ENCODE measurements around the gene DIDO1.
"Not testable (repeated sequence)": the region's sequence is repeated elsewhere in the genome, so short reads cannot be mapped to it uniquely, and the experiment has no call there.

DIDO1 gene

DNA sequence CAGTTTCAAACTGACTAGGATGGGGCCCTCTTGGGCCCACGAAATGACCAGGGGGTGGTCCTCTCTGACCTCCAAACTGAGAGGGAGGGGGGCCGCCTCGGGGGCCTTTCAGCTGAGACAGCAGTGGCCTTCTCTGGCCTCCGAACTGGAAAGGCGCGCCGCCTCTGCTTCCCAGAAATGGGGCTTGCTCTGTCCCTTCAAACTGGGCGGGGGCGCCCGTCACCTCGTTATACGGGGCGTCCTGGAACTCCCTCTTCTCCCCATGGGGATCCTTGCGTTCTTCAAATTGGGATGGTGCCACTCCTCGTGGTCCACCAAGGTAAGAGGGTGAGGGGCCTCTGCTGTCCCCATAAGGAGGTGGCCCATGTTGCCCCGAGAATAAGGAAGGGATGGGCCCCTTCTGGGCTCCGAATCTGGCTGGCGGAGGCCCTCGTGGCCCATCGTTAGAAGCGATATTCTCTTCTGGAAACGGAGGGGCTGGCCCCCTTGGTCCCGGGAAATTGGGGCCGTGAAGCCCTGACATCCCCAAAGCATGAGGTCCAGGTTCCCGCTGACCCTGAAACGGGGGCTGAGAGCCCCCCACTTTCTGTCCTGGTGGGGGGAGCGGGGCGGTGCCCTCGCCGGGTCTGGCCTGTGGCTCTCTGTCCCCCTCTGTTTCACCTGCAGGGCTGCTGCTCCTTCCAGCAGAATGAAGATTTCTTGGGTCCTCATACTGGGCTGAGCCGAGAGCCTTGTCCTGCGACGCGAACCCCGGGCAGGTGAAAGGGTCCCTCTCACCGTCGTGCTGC is 46.0 kb downstream of the DIDO1 start:
- DNase-seq (ENCODE audit: low read depth in 3 of 3): no peak

DNA sequence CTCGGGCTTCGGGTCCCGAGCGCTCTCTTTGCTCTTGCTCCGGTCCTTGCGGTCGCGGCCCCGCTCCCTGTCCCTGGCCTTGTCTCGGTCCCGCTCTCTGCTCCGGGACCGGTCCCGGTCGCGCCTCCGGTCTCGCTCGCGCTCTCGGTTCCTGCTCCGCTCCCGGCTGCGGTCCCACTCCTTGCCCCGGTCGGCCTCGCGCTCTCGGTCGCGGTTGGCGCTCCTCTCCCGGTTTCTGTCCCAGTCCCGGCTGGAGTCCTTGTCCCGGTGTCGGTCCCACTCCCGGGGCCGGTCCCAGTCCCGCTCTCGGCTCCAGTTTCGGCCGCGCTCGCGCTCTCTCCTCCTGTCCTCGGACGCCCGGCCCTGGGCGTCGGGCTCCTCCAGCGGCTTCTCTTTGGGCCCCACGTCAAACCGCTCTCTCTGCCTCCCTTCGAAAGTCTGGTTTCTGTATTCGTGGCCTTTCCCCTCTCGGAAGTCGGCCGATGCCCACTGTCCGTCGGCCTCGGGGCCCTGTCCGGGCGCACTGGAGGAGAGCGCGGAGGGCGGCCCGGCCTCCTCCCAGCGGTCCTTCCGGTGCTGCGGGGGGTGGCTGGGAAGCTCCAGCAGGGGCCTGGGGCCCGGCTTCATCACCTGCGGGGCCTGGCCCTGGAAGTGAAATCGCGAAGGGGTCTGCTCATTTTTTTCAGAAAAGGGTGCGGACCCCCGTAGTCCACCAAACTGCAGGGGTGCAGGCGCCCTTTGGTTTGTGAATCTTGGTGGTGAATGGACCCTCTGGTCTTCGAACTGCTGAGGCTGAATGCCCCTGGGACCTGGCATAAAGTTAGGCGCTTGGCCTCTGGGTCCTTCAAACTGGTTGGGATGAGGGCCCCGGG is 46.8 kb downstream of the DIDO1 start:
- DNase-seq (ENCODE audit: low read depth in 3 of 3): no peak

GRCh38 chr20:62878244-62879038 is 47.9 kb downstream of the DIDO1 start:
- DNase-seq (ENCODE audit: low read depth in 3 of 3): no peak

DNA sequence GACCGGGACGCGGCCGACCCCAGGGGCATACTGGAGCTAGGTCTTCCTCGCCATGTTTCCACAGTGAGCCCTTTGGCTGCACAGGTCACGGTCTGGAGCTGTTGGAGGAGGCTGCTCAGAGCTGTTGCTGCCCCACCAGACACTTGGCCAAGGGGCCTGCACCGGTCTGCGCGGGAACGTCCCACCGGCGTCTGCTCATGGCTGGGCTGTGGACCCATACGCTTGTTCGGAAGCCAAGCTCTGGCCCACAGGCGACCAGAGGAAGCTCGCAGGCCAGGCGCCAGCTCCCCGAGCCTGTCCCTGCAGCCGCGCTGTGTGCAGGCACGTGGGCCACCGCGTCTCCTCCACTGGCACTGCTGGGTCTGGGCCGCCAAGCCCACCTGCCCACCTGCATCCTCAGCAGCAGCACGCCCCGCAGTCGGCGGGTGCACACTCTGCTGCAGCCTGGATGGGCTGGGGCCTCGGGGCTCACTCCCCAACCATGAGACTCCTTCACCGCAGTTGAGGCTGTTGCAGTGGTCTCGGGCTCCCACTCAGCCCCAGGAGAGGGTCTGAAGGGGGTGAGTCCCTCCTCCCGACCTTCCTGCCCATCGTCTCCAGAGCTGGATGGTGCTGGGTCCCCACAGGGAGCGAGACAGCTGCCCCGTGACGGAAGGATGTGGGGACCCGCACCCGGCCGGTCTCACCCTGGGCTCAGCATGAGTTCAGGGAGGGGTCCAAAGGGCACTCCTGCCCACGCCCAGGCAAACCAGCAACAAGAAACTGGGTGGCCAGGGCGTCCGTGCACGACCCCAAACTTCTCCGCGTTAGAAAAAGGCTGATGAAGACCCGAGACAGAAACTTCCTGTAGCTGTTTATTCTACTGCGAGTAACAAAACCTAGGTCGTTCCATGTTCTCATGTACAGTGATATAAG is 49.1 kb downstream of the DIDO1 start:
- DNase-seq (ENCODE audit: low read depth in 3 of 3): no peak

GRCh38 chr20:62876501-62876901 is 49.8 kb downstream of the DIDO1 start:
- no peak for DNase-seq (ENCODE audit: low read depth in 3 of 3)

DNA sequence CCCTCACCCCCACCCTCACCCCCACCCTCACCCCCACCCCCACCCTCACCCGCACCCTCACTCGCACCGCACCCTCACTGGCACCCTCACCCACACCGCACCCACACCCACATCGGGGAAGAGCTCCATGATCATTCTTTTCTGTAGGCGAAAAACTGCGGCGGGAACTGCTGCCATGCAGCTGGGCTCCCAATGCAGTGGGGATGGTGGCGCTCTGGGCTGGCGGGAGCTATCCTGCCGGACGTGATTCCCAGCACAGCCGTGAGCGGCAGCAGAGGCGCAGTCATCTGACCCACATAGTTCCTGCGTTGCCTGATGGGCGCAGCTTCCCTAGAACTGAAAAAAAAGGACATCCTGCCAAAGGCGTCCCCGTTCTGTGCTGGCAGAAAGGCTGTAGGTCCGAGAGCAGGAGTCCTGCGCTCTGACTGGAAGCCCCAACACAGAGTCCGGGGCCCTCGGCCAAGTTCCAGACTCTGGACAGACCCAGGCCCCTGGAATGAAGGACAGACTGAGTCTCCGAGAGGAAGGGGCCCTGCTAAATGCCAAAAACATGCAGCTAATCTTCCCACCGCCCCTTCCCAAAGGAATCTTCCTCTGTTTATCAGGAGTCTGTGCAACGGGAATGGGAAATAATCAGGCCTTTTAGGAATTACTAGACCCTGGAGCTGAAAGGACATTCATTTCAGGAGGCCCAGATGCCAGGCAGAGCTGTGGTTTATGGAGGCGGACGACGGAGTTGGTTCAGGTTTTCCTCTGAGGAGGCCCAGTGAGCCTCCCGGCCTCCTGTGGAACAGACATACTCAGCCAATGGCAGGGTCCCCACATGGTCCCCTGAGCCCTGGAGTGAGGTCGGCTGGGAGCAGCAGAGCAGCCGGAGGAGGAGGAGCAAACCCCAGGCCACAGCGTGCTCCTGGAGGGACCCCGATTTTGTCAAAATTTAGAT is 50.6 kb downstream of the DIDO1 start:
- no peak for DNase-seq (ENCODE audit: low read depth in 3 of 3)

DNA sequence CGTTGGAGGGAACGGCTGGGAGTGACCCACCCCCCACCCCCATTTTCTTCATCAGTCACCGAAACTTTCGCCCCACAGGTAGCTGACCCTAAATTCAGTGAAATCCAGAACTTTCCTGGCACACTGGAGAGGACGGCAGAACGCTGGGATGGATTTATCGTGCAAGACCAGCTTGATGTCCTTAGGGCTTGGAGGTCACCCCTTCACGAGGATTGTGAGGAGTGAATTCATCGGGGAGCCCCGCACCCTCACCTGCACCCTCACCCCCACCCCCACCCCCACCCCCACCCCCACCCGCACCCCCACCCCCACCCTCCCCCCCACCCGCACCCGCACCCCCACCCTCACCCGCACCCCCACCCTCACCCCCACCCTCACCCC is 51.4 kb downstream of the DIDO1 start:
- DNase-seq (ENCODE audit: low read depth in 3 of 3): no peak

DNA sequence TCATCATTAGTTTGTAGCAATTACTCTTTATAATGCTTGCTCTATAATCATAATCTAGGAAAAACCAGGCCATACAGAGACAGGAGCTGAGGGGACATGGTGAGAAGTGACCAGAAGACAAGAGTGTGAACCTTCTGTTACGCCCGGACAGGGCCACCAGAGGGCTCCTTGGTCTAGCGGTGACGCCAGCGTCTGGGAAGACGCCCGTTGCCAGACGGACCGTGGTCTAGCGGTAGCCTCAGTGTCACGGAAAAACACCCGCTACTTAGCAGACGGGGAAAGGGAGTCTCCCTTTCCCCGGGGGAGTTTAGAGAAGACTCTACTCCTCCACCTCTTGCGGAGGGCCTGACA is 52.6 kb downstream of the DIDO1 start:
- DNase-seq (ENCODE audit: low read depth in 3 of 3): not testable (repeated sequence)

DNA sequence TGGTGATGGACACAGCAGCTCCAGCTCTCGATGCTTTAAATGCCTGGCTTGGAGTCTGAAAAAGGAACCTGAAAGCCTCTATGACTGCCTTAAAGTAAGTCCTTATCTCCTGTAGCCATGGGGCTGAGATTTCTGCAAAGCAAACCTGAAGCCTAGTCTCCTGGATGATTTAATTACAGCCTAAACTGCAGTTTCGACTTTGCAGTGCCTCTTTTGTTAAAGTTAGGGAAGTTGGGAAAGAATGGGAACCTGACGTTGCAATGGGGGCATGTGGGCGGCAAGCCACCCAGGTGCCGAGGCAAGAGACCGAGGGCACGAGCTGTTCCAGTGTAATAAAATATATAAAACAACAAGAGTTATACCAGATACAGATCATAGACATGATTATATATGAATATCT is 53.0 kb downstream of the DIDO1 start:
- DNase-seq (ENCODE audit: low read depth in 3 of 3): no peak

GRCh38 chr20:62872862-62873261 is 53.4 kb downstream of the DIDO1 start:
- DNase-seq (ENCODE audit: low read depth in 3 of 3): no peak

DNA sequence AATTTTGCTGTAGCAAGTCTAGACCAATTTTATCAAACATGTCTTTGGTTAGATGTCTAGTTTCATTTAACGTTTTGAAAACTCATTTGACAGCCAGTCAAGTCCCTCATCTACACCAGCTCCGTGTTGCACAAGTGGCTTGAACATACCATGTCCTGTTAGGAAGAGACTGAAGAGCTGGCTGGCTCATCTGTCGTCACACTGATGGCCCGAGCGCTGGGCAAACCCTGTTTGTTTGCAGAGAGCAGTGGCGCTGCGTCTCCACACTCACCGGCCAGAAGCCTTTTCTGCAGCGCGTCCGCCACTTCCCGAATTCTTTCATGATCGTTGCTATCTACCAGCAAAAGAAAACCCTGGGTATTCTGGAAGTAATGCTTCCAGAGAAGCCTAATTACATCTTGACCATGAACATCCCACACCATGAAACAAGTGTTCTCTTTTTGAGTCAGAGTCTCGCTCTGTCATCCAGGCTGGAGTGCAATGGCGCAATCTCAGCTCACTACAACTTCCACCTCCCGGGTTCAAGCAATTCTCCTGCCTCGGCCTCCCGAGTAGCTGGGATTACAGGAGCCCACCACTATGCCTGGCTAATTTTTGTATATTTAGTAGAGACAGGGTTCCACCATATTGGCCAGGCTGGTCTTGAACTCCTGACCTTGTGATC is 54.0 kb downstream of the DIDO1 start:
- no peak for DNase-seq (ENCODE audit: low read depth in 3 of 3)

DNA sequence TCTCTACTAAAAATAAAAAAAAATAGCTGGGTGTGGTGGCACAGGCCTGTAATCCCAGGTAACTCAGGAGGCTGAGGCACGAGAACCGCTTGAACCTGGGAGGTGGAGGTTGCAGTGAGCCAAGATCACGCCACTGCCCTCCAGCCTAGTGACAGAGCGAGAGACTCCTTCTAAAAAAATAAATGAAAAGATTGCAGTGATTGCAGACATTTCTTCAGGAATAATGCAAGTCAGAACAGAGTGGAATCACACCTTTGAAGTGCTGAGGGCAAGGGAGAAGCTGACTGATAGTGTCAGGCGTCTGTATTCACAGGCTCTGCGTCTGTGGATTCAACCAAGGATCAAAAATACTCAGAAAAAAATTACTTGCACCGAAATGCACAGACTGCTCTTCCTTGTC is 62.1 kb downstream of the DIDO1 start:
- DNase-seq (ENCODE audit: low read depth in 3 of 3): no peak

DNA sequence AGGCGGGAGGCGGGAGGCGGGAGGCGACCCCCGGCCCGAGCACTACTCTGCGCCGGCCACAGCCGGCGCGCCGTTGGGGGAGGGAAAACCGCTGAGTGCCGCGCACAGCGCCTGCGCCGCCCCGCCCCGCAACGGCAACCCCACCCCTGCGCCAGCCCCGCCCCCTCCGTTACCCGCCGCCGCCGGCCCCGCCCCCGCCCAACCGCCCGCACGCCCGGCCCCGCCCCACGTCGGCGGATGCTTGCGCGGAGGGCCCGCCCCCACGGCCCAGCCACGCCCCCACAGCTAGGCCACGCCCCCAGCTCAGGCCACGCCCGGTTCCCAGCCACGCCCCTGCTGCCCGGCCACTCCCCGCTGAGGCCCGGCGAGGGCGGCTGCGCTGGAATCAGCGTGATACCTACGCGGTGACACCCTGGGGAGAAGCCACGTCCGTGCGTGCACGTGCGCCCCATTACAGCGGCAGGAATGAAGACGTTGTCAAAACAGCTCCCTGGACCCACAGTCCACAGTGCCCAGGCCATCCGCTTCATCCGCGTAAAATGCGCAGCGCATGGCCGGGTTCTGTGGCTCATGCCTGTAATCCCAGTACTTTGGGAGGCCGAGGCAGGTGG is 64.5 kb downstream of the DIDO1 start, which contains the start of gene TCFL5:
Gene TCFL5, minus strand, starts transcription at position 97 of the 611 bp plus-strand sequence. CDS start 152 bp downstream, outside the sequence.
- peak; percentile 89 to 95 (median 90) for DNase-seq (ENCODE audit: low read depth in 3 of 3)

- DNase-seq (ENCODE audit: low read depth in 3 of 3): peak in 1 of 3 donors; percentile 13
Observed at GRCh38 chr20:62860924-62861691, 65.2 kb downstream of the DIDO1 start.

DNA sequence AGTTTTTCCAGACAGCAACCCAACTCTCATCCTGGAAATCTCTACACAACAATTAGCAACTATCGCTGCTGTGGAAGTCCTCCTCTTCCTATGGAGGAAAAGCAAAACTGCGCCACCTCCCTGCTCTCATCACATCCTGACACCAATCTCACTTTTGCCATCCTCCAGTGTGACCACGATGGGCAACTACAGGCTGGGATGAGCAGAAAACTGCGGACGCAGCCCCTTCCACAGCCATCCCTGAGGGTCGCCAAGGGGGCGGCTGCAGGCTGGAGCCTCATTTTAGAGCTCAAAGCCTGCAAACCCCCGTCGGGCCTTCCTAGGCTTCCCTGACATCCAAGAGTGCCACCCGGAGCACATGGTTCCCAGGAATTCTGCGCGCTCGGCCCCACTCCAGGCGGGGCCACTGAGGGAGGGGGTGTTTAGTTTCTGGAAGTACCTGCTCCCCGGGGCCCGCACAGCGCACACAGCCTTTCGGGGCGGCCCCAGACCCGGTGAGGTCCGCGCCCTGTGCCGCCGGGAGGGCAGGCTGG is 65.8 kb downstream of the DIDO1 start:
- DNase-seq (ENCODE audit: low read depth in 3 of 3): no peak

GRCh38 chr20:62859721-62860120 is 66.6 kb downstream of the DIDO1 start:
- no peak for DNase-seq (ENCODE audit: low read depth in 3 of 3)

DNA sequence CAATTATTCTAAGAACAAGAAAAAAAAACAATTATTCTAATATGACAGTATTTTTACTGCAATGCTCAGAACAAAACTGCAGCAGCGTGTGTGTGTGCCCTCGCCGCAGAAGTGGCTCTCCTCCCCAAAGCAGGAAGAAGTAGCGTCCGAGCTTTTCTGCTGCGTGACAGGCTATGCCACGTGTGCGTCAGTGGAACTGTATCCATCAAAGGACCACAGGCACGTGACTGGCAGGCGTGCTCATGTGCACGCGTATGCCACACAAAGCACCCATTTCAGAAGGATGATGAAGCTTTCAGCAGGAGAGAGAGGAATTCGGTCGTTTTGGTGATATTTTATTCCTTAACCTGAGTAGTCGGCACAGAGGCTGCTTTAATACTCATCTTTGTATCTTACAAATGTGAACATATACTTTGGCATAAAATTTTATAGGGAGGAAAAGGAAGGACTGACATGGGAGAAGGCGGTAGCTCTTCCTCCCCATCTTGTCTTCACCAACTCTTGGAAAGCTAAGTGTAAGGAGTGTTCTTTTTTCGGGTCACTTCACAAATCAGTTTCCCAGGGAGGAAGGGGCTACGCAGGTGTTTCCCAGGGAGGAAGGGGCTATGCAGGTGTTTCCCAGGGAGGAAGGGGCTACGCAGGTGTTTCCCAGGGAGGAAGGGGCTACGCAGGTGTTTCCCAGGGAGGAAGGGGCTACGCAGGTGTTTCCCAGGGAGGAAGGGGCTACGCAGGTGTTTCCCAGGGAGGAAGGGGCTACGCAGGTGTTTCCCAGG is 68.1 kb downstream of the DIDO1 start:
- no peak for DNase-seq (ENCODE audit: low read depth in 3 of 3)

Measured in stimulated activated CD4-positive, alpha-beta T cell treated with anti-CD3 and anti-CD28 coated beads, TNF-alpha, amount 100 ng/mL, for 48 hours (primary cell).